ENCODE measurements around the gene GRM3. TPM values are rescaled to one million over a fixed set of nuclear protein-coding genes. Genes with fewer than 3 reads are reported as not detected.

GRM3 gene
- polyA plus RNA-seq, 2 of the 4 experiments (the other 2 are of a cell fraction) = not detected

DNA sequence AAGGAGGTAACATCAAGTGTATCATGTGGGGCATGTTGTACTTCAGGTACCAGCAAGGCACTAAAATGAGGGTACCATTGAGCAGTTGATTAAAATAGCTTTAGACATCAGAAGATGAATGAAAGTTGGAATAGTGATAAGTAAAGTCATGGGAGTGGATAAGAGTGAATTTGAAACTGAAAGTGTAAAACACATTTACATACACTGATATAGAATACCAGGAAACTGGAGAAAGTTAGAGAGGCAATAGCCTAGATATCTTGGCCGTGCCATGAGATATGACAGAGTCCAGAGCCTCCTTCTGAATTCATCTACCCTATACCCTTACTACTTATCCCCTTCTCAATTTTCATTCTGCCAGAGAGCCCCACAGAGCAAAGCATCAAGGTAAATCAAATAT lies 76.6 kb downstream of the GRM3 start:
- no peak overlapping the region for H3K27ac ChIP-seq
- DNase-seq (ENCODE audit: low read depth in 1 of 2, low spot score in 1 of 2) (no peak), FAIRE-seq (no peak), ATAC-seq (no peak)
- ChIA-PET POLR2A (no interaction called here), CTCF (no interaction called here)
- no peaks in the 10 kb centered on the region for H3K4me1 ChIP-seq
- TF ChIP-seq HDAC2 (IDR thresholded peaks at IDR 0.05) = no peak
- no peak for TF ChIP-seq POLR2A (IDR thresholded peaks at IDR 0.05; ENCODE audit: low read length)
- TF ChIP-seq, protein P1, sequence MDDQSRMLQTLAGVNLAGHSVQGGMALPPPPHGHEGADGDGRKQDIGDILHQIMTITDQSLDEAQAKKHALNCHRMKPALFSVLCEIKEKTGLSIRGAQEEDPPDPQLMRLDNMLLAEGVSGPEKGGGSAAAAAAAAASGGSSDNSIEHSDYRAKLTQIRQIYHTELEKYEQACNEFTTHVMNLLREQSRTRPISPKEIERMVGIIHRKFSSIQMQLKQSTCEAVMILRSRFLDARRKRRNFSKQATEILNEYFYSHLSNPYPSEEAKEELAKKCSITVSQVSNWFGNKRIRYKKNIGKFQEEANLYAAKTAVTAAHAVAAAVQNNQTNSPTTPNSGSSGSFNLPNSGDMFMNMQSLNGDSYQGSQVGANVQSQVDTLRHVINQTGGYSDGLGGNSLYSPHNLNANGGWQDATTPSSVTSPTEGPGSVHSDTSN (IDR thresholded peaks at IDR 0.05) = no peak
- no peak for TF ChIP-seq EHMT2 (IDR thresholded peaks at IDR 0.05; ENCODE audit: low read depth)
- no peak for TF ChIP-seq HOXA7 (CRISPR knock-in tag; IDR thresholded peaks at IDR 0.05)
- TF ChIP-seq FOSL2 (IDR thresholded peaks at IDR 0.05) = no peak
- TF ChIP-seq FOSL2 (CRISPR knock-in tag; IDR thresholded peaks at IDR 0.05) = no peak
- no peak for TF ChIP-seq EP300 (IDR thresholded peaks at IDR 0.05)
- no peak for TF ChIP-seq RARB (CRISPR knock-in tag; IDR thresholded peaks at IDR 0.05)
- TF ChIP-seq, protein P2, sequence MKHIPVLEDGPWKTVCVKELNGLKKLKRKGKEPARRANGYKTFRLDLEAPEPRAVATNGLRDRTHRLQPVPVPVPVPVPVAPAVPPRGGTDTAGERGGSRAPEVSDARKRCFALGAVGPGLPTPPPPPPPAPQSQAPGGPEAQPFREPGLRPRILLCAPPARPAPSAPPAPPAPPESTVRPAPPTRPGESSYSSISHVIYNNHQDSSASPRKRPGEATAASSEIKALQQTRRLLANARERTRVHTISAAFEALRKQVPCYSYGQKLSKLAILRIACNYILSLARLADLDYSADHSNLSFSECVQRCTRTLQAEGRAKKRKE (CRISPR knock-in tag; IDR thresholded peaks at IDR 0.05; ENCODE audit: low read depth) = no peak
- TF ChIP-seq ZSCAN20 (CRISPR knock-in tag; IDR thresholded peaks at IDR 0.05) = no peak
- no peak for TF ChIP-seq FOSB (CRISPR knock-in tag; IDR thresholded peaks at IDR 0.05)
- no peak for TF ChIP-seq REST (IDR thresholded peaks at IDR 0.05)
- TF ChIP-seq HOXB13 (CRISPR knock-in tag; IDR thresholded peaks at IDR 0.05; ENCODE audit: low read depth) = no peak
- no peak for TF ChIP-seq TP53 (CRISPR knock-in tag; IDR thresholded peaks at IDR 0.05)
- no peak overlapping the region for H3K4me3 ChIP-seq
- 7% methylated on average over 1 of the region's 1 CpG for WGBS (ENCODE audit: missing lambda C conversion rate)
- no peaks in the 10 kb centered on the region for H3K9me3 ChIP-seq
- H3K4me2 ChIP-seq = no peak overlapping the region

DNA sequence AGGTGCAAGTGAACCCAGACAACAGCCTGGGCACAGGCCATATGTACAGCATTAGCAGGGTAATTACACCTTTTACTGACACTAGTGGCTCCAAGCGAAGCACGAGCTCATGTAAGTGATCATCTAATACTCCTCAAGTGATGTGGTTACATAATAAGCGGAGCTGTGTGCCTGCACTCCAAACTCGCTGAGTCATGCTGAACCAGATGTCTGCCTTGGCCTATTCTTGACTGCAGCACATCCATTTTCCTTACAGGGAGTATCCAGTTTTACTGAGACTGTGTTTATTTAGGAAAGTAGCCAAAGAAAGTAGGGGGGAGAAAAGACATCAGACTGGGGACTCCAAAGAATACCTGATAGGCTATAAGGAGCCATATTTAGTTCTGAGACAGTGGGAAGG lies 90.1 kb downstream of the GRM3 start:
- CTCF ChIA-PET = interaction anchor here (0.5 kb wide), 1 partner anchor 420 kb away, joined by 3 read pairs; no protein-coding TSS in a partner anchor
- WGBS (ENCODE audit: missing lambda C conversion rate) = 54% methylated on average over 4 of the region's 4 CpGs
- Histone ChIP-seq H3K4me2 (no peak overlapping the region), H3K4me3 (no peak overlapping the region), H3K9me3 (0 out of 3 replicates have a peak, but pooled peaks cover 3% of the 10 kb centered on the region), H3K4me1 (no peaks in the 10 kb centered on the region), H3K27ac (peak overlapping the region in 1 of 2 experiments; percentile 55; a peak in 2 of 6 replicates)
- DNase-seq (ENCODE audit: low read depth in 1 of 2, low spot score in 1 of 2) = peak in 1 of 2 experiments; percentile 66
- no peak for FAIRE-seq
- POLR2A ChIA-PET = no interaction called here
- TF ChIP-seq NFE2L2 (conservative IDR thresholded peaks at IDR 0.05; ENCODE audit: low read length) = peak; percentile 62
- peak; percentile 81 for TF ChIP-seq MAFK (IDR thresholded peaks at IDR 0.05; ENCODE audit: partially characterized antibody)
- TF ChIP-seq, protein P2 (CRISPR knock-in tag; IDR thresholded peaks at IDR 0.05; ENCODE audit: low read depth) = 0 out of 2 replicates have a peak, but pooled peaks have one; percentile 39
- TF ChIP-seq ESRRA (IDR thresholded peaks at IDR 0.05; ENCODE audit: borderline replicate concordance, low read length) = no peak
- 0 out of 2 replicates have a peak, but pooled peaks have one; percentile 39 for TF ChIP-seq HOXB13 (CRISPR knock-in tag; IDR thresholded peaks at IDR 0.05; ENCODE audit: low read depth)
- TF ChIP-seq USF2 (IDR thresholded peaks at IDR 0.05) = no peak
- peak in 1 of 2 experiments; percentile 58; a peak in 3 of 6 replicates for ATAC-seq

Data from A549 (cell line).